HFFc6 (cell line): ENCODE data around the gene GGCX. TPM values are rescaled to one million over a fixed set of nuclear protein-coding genes. Genes with fewer than 3 reads are reported as not detected.
"Not testable (repeated sequence)": the region's sequence is repeated elsewhere in the genome, so short reads cannot be mapped to it uniquely, and the experiment has no call there.

Experiments
- DNase-seq: peaks from one replicate; pipeline ENCODE4 v3.0.0-alpha.2; 2018
- H3K27ac Mint-ChIP-seq: 2 replicates; pipeline ENCODE4 v1.8.0; 2020; ENCODE audit warnings: mild to moderate bottlenecking, mixed read lengths
- H3K27me3 Mint-ChIP-seq: 2 replicates; pipeline ENCODE4 v1.8.0; 2021; ENCODE audit warnings: mild to moderate bottlenecking, moderate library complexity, mixed read lengths; ENCODE audit not compliant: insufficient read depth
- H3K36me3 Mint-ChIP-seq: 2 replicates; pipeline ENCODE4 v1.8.0; 2021; ENCODE audit warnings: low read depth, mixed read lengths
- H3K4me1 Mint-ChIP-seq: 2 replicates; pipeline ENCODE4 v1.8.0; 2020; ENCODE audit warnings: low read depth, mixed read lengths
- H3K4me3 Mint-ChIP-seq: 2 replicates; pipeline ENCODE4 v1.8.0; 2020; ENCODE audit warnings: mild to moderate bottlenecking, moderate library complexity, mixed read lengths
- H3K9me3 Mint-ChIP-seq: 2 replicates; pipeline ENCODE4 v1.8.0; 2020; ENCODE audit warnings: mild to moderate bottlenecking, mixed read lengths
- total RNA-seq, 6 experiments: library from RNA; stranded (reverse); fragmentation: NEBNext Ultra II Directional; extraction: Animal tissue kit (Norgen Biotek cat#: 25700); gene quantifications; 2 replicates in 1 of 6; 3 replicates in 5 of 6; pipeline ENCODE4 v1.2.3, GENCODE V29; 2021
- TF ChIP-seq, protein P1 (sequence below): fragments of 200-600 bp; sonication (generic); IDR thresholded peaks from 2 replicates; pipeline ENCODE4 v1.5.0; 2021; ENCODE audit warnings: antibody characterized with exemption, mild to moderate bottlenecking

Gene GGCX
- total RNA-seq, 6 experiments from 2014 or later, result 55.9 to 68.9 (median 62.4) TPM

GRCh38 chr2:85596026-85596333 lies 34.7 kb upstream of the GGCX start:
- no peak for DNase-seq
- peaks cover 4% of the 10 kb centered on the region; the same call in 1 of the 2 replicates for H3K36me3 Mint-ChIP-seq
- H3K4me1 Mint-ChIP-seq, result peaks cover 30% of the 10 kb centered on the region
- H3K9me3 Mint-ChIP-seq, result no peaks in the 10 kb centered on the region
- TF ChIP-seq, protein P1, sequence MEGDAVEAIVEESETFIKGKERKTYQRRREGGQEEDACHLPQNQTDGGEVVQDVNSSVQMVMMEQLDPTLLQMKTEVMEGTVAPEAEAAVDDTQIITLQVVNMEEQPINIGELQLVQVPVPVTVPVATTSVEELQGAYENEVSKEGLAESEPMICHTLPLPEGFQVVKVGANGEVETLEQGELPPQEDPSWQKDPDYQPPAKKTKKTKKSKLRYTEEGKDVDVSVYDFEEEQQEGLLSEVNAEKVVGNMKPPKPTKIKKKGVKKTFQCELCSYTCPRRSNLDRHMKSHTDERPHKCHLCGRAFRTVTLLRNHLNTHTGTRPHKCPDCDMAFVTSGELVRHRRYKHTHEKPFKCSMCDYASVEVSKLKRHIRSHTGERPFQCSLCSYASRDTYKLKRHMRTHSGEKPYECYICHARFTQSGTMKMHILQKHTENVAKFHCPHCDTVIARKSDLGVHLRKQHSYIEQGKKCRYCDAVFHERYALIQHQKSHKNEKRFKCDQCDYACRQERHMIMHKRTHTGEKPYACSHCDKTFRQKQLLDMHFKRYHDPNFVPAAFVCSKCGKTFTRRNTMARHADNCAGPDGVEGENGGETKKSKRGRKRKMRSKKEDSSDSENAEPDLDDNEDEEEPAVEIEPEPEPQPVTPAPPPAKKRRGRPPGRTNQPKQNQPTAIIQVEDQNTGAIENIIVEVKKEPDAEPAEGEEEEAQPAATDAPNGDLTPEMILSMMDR, result no peak
- H3K27ac Mint-ChIP-seq, result peak overlapping the region; percentile 89
- H3K4me3 Mint-ChIP-seq, result peak overlapping the region; percentile 96
- H3K27me3 Mint-ChIP-seq, result peaks cover 2% of the 10 kb centered on the region; the same call in 1 of the 2 replicates

- Mint-ChIP-seq H3K4me3 (peak within 1 kb of the TSS; percentile 96), H3K4me1 (peaks cover 35% of the 10 kb centered on the region), H3K9me3 (no peaks in the 10 kb centered on the region), H3K27ac (peak within 1 kb of the TSS; percentile 89), H3K27me3 (peaks cover 2% of the 10 kb centered on the region; the same call in 1 of the 2 replicates), H3K36me3 (peaks cover 4% of the 10 kb centered on the region; the same call in 1 of the 2 replicates)
- peak; percentile 99 for DNase-seq
- TF ChIP-seq, protein P1, result no peak
Measured at GRCh38 chr2:85595301-85596025, 34.2 kb upstream of the GGCX start, which contains the start of gene RNF181. TSS of gene RNF181 (plus strand) at chr2:85595745. CDS start at chr2:85595764, 19 bp downstream.

- Mint-ChIP-seq H3K4me3 (peak overlapping the region; percentile 96), H3K27ac (peak overlapping the region; percentile 89), H3K27me3 (peaks cover 2% of the 10 kb centered on the region; the same call in 1 of the 2 replicates), H3K36me3 (peaks cover 4% of the 10 kb centered on the region; the same call in 1 of the 2 replicates), H3K4me1 (peaks cover 41% of the 10 kb centered on the region), H3K9me3 (no peaks in the 10 kb centered on the region)
- TF ChIP-seq, protein P1, result no peak
- DNase-seq, result no peak
Measured at GRCh38 chr2:85594715-85595300, 33.5 kb upstream of the GGCX start.

DNA sequence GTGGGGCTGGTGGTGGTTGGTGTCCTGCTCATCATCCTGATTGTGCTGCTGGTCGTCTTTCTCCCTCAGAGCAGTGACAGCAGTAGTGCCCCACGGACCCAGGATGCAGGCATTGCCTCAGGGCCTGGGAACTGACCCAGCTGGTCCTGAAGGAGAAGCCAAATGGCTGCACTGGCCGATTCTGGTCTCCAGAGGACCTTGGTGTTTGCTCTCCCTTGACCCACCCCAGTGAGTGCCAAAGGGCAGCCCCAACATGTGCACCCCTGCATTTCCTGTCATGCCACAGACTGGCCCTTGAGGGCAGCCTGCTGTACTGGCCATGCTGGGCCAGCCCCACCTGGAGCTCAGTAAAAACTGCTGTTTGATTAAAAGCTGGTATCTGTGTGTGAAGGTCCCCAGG lies 31.7 kb upstream of the GGCX start:
- Mint-ChIP-seq H3K27me3 (peaks cover 2% of the 10 kb centered on the region; the same call in 1 of the 2 replicates), H3K9me3 (no peaks in the 10 kb centered on the region), H3K4me1 (peaks cover 51% of the 10 kb centered on the region), H3K36me3 (peaks cover 4% of the 10 kb centered on the region; the same call in 1 of the 2 replicates), H3K4me3 (no peak overlapping the region), H3K27ac (no peak overlapping the region)
- DNase-seq, result no peak
- TF ChIP-seq, protein P1, result no peak

- peaks cover 57% of the 10 kb centered on the region for H3K4me1 Mint-ChIP-seq
- not testable (repeated sequence) for H3K27me3 Mint-ChIP-seq, H3K36me3 Mint-ChIP-seq, H3K4me3 Mint-ChIP-seq, H3K9me3 Mint-ChIP-seq, DNase-seq
- H3K27ac Mint-ChIP-seq, result peak overlapping the region; percentile 18; the same call in 1 of the 2 replicates
Measured at GRCh38 chr2:85592299-85592698, 31.0 kb upstream of the GGCX start.

- Mint-ChIP-seq H3K4me1 (peaks cover 51% of the 10 kb centered on the region), H3K4me3 (no peak overlapping the region), H3K36me3 (peaks cover 4% of the 10 kb centered on the region; the same call in 1 of the 2 replicates), H3K27me3 (no peaks in the 10 kb centered on the region; the same call in 1 of the 2 replicates), H3K9me3 (no peaks in the 10 kb centered on the region), H3K27ac (peak overlapping the region; percentile 86; the same call in 1 of the 2 replicates)
- TF ChIP-seq, protein P1, result no peak
- DNase-seq, result no peak
Measured at GRCh38 chr2:85591563-85591962, 30.3 kb upstream of the GGCX start.
